HepG2 (cell line): ENCODE data around the gene NGB. TPM values are rescaled to one million over a fixed set of nuclear protein-coding genes. Genes with fewer than 3 reads are reported as not detected.

Experiments
- ATAC-seq: fragments of 200-7000 bp; cut with Tn5 transposase; 3 replicates; pipeline ENCODE4 v1.9.1; 2020; ENCODE audit warnings: mild to moderate bottlenecking, moderate library complexity
- BruUV-seq: library from RNA; stranded (reverse); fragments of 400-500 nt; replicated peaks from 2 replicates; lab custom pipeline; 2021; lab: Mats Ljungman, UMichigan
- CTCF ChIA-PET: fragments of 300-600 bp; formaldehyde crosslinking; extraction: SDS; loops from one replicate; lab custom pipeline; 2021; ENCODE audit warnings: low total read pairs, inconsistent platforms, low intra/inter-chr PET ratio; lab: Yijun Ruan, JAX
- POLR2A ChIA-PET: fragments of 350-600 bp; sonication (Branson Sonifier 250); formaldehyde crosslinking; loops from one replicate; lab custom pipeline; 2020; ENCODE audit warnings: antibody characterized with exemption, inconsistent platforms; lab: Yijun Ruan, JAX
- DNase-seq: peaks from one replicate; pipeline ENCODE4 v3.0.0-alpha.2; 2015; ENCODE audit warnings: low spot score
- FAIRE-seq: peaks from 3 replicates; lab custom pipeline; 2011; peaks lifted over from hg19 to GRCh38; lab: Jason Lieb, UNC
- H2AFZ ChIP-seq: one replicate; pipeline ENCODE4 v1.6.1; 2011; ENCODE audit warnings: low read length, inconsistent platforms
- H3K27ac ChIP-seq: fragments of 300-600 bp; 3 replicates; pipeline ENCODE4 v1.8.0; 2011; ENCODE audit warnings: mixed run types, mild to moderate bottlenecking, mixed read lengths, low read length, inconsistent platforms; ENCODE audit not compliant: insufficient read depth; ENCODE audit errors: extremely low read length
- H3K27me3 ChIP-seq, 2 experiments: fragments of 200-600 bp in 1 of 2; 2 replicates in 1 of 2; 3 replicates in 1 of 2; pipeline versions ENCODE4 v1.6.0 to v1.8.0; 2011; ENCODE audit warnings: low read length in 2 of 2, mild to moderate bottlenecking in 2 of 2, moderate library complexity in 2 of 2, inconsistent platforms in 1 of 2; ENCODE audit not compliant: insufficient read depth in 2 of 2, control insufficient read depth in 1 of 2
- H3K36me3 ChIP-seq, 2 experiments: fragments of 200-600 bp in 1 of 2; replicated peaks in 1 of 2; 2 replicates in 1 of 2; 3 replicates in 1 of 2; pipeline versions ENCODE4 v1.5.1 to v1.8.0; 2011; ENCODE audit warnings: low read length in 2 of 2, inconsistent platforms in 1 of 2; ENCODE audit not compliant: insufficient read depth in 2 of 2, control insufficient read depth in 1 of 2
- H3K4me1 ChIP-seq: 2 replicates; pipeline ENCODE4 v1.5.1; 2012; ENCODE audit warnings: low read length, inconsistent platforms; ENCODE audit not compliant: insufficient read depth
- H3K4me2 ChIP-seq: 2 replicates; pipeline ENCODE4 v1.6.0; 2011; ENCODE audit warnings: low read depth, low read length, inconsistent platforms
- H3K4me3 ChIP-seq, 3 experiments: fragments of 200-600 bp in 1 of 3; sonication (generic), shearing (Covaris generic) in 1 of 3; replicated peaks in 1 of 3; 2 replicates each; pipeline ENCODE4 v1.5.1; 2011 to 2016; ENCODE audit warnings: low read length in 3 of 3, inconsistent platforms in 2 of 3, low read depth in 2 of 3, mild to moderate bottlenecking in 2 of 3, control low read depth in 1 of 3, mixed read lengths in 1 of 3; ENCODE audit not compliant: insufficient read depth in 1 of 3
- H3K79me2 ChIP-seq: one replicate; pipeline ENCODE4 v1.6.1; 2011; ENCODE audit warnings: low read length, inconsistent platforms; ENCODE audit not compliant: insufficient read depth
- H3K9ac ChIP-seq: 2 replicates; pipeline ENCODE4 v1.6.0; 2011; ENCODE audit warnings: mild to moderate bottlenecking, low read depth, low read length, inconsistent platforms; ENCODE audit not compliant: insufficient read depth
- H3K9me3 ChIP-seq: 2 replicates; pipeline ENCODE4 v1.5.1; 2012; ENCODE audit warnings: mild to moderate bottlenecking, low read length
- H4K20me1 ChIP-seq: 2 replicates; pipeline ENCODE4 v1.6.0; 2011; ENCODE audit warnings: inconsistent platforms, mild to moderate bottlenecking, low read length, moderate library complexity; ENCODE audit not compliant: insufficient read depth
- AHR ChIP-seq: IDR thresholded peaks from 2 replicates; pipeline ENCODE4 v1.6.1; 2018; ENCODE audit warnings: missing genetic modification reagents, missing compliant biosample characterization
- FOXJ3 ChIP-seq: sonication (generic); formaldehyde crosslinking; IDR thresholded peaks from 2 replicates; pipeline ENCODE4 v1.4.0; 2020; ENCODE audit warnings: missing genetic modification reagents, mild to moderate bottlenecking, borderline replicate concordance
- MZF1 ChIP-seq: sonication (generic); formaldehyde crosslinking; IDR thresholded peaks from 2 replicates; pipeline ENCODE4 v1.8.1; 2023; ENCODE audit warnings: mild to moderate bottlenecking, missing genetic modification reagents, borderline replicate concordance
- ZNF558 ChIP-seq: sonication (generic); formaldehyde crosslinking; IDR thresholded peaks from 2 replicates; pipeline ENCODE4 v1.9.0; 2022; ENCODE audit warnings: mild to moderate bottlenecking, missing genetic modification reagents, borderline replicate concordance
- ZNF616 ChIP-seq: sonication (generic); formaldehyde crosslinking; IDR thresholded peaks from 2 replicates; pipeline ENCODE4 v1.5.0; 2020; ENCODE audit warnings: low read depth, mild to moderate bottlenecking, missing genetic modification reagents
- ZNF850 ChIP-seq: sonication (generic); formaldehyde crosslinking; conservative IDR thresholded peaks from 2 replicates; pipeline ENCODE4 v1.9.0; 2021; ENCODE audit warnings: mild to moderate bottlenecking, missing genetic modification reagents
- WGBS: methylation state at CpG from one replicate; pipeline ENCODE4 v1.1.6; 2017; ENCODE audit warnings: low lambda C conversion rate; 5-methylcytosine and 5-hydroxymethylcytosine counted together
- in situ Hi-C: cut with HindIII; loops from 2 replicates; pipeline ENCODE4 v1.10.0; 2017; ENCODE audit warnings: low pct_unique_long_range_greater_than_20kb; ENCODE audit not compliant: extremely low pct_ligation_motif_present
- intact Hi-C: fragments of 100-400 bp; cut with micrococcal nuclease; formaldehyde crosslinking; loops from one replicate; pipeline ENCODE4 v1.10.0; 2022; ENCODE audit not compliant: unreplicated experiment
- polyA plus RNA-seq, 8 experiments: library from polyadenylated mRNA; depleted of rRNA in 3 of 8; stranded (reverse) in 7 of 8; unstranded in 1 of 8; fragments of >200 nt; fragmentation: Illumina TruSeq in 4 of 8; extraction: Trizol in 4 of 8; gene quantifications; 2 replicates each; pipeline versions ENCODE4 v1.2.1 to v1.2.3, GENCODE V29; 2011 to 2016; ENCODE audit warnings: low read depth in 4 of 8, missing spikeins in 1 of 8, mixed read lengths in 1 of 8; ENCODE audit not compliant: insufficient read depth in 1 of 8
- total RNA-seq, 5 experiments: library from RNA; depleted of rRNA; stranded (reverse); fragments of >200 nt; fragmentation: Illumina TruSeq; extraction: Trizol; gene quantifications; 2 replicates each; pipeline ENCODE4 v1.2.3, GENCODE V29; 2016; ENCODE audit warnings: low read depth in 1 of 5
- TF ChIP-seq, protein P1 (sequence below): sonication (generic); formaldehyde crosslinking; IDR thresholded peaks from 2 replicates; pipeline ENCODE4 v1.4.0; 2020; ENCODE audit warnings: mild to moderate bottlenecking, missing genetic modification reagents

The NGB gene
- total and polyA plus RNA-seq, 2 of the 13 experiments (the other 11 are each of a cell fraction or from before 2014, with no cell fraction given) = 0.04 TPM; not detected in 1

DNA sequence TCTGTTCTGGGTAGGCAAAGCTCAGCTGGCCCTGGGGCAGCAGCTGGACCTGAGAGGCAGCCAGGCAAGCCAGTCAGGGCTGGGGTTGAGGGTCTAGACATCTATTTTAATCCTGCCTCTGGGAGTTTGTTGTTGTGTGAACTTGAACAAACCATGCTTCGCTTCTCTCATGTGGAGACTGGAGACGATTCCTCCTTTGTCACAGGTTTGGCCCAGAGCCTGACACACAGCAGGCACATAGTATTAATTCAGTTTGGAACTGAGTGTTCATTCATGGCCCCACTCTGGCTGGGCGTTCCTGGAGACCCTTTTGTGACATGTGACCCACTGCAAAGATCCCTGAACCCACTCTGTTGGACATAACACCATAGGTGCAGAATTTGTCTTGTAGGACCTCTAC, 39.3 kb downstream of the NGB start:
- H3K4me1 ChIP-seq = no peaks in the 10 kb centered on the region
- no peaks in the 10 kb centered on the region for H3K27me3 ChIP-seq
- H3K27ac ChIP-seq = no peak overlapping the region
- ChIA-PET CTCF (no interaction called here), POLR2A (no interaction called here)
- no peaks in the 10 kb centered on the region for H4K20me1 ChIP-seq
- H3K4me3 ChIP-seq = no peak overlapping the region
- H2AFZ ChIP-seq = no peak overlapping the region
- BruUV-seq = no TSS peak
- H3K36me3 ChIP-seq = no peaks in the 10 kb centered on the region
- intact Hi-C loops = no loop called here
- no peaks in the 10 kb centered on the region for H3K9me3 ChIP-seq
- TF ChIP-seq FOXJ3 (no peak), ZNF558 (CRISPR knock-in tag) (no peak), AHR (no peak), ZNF850 (CRISPR knock-in tag) (no peak), ZNF616 (CRISPR knock-in tag) (no peak), MZF1 (CRISPR knock-in tag) (no peak)
- in situ Hi-C loops = no loop called here
- ATAC-seq (no peak), FAIRE-seq (no peak), DNase-seq (no peak)
- H3K4me2 ChIP-seq = no peak overlapping the region
- H3K79me2 ChIP-seq = no peaks in the 10 kb centered on the region
- no peak overlapping the region for H3K9ac ChIP-seq
- WGBS = 10% methylated on average over 2 of the region's 3 CpGs

DNA sequence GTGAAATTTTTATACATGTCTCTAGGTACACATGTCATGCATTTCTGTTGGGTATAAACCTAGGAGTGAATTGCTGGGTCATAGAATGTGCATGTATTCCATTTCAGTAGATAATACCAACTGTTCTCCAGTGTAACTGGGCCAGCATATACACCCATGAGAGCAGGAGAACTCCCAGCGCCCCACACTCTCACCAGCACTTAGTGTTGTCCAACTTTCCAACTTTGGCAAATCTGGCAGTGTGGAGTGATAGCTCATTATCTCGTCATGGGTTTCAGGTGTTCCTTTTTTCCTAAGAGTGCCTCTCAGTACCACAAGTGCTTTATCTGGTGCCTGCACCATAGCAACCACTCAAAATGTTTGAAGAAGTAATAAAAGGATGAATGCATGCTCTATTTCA, 40.1 kb downstream of the NGB start:
- in situ Hi-C loops = no loop called here
- 13% methylated on average over 2 of the region's 2 CpGs for WGBS
- no peak overlapping the region for H3K9ac ChIP-seq
- CTCF ChIA-PET = no interaction called here
- intact Hi-C loops = no loop called here
- FAIRE-seq = no peak
- no TSS peak for BruUV-seq
- no peaks in the 10 kb centered on the region for H3K27me3 ChIP-seq
- POLR2A ChIA-PET = no interaction called here
- H3K4me1 ChIP-seq = no peaks in the 10 kb centered on the region
- no peak overlapping the region for H3K27ac ChIP-seq
- TF ChIP-seq, protein P1, sequence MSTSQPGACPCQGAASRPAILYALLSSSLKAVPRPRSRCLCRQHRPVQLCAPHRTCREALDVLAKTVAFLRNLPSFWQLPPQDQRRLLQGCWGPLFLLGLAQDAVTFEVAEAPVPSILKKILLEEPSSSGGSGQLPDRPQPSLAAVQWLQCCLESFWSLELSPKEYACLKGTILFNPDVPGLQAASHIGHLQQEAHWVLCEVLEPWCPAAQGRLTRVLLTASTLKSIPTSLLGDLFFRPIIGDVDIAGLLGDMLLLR (CRISPR knock-in tag) = no peak
- TF ChIP-seq, all 625 proteins: peak for 0
- no peak overlapping the region for H3K4me3 ChIP-seq
- H3K4me2 ChIP-seq = no peak overlapping the region
- no peaks in the 10 kb centered on the region for H3K36me3 ChIP-seq
- H4K20me1 ChIP-seq = no peaks in the 10 kb centered on the region
- DNase-seq (no peak), ATAC-seq (no peak)
- H2AFZ ChIP-seq = no peak overlapping the region
- no peaks in the 10 kb centered on the region for H3K9me3 ChIP-seq
- H3K79me2 ChIP-seq = no peaks in the 10 kb centered on the region
